Islet of Langerhans (tissue), 1 donor: Measurements from ENCODE around the gene TM2D1.
"Not testable (repeated sequence)": the region's sequence is repeated elsewhere in the genome, so short reads cannot be mapped to it uniquely, and the experiment has no call there.

Experiments
- FAIRE-seq: peaks from one replicate; lab custom pipeline; 2011; peaks lifted over from hg19 to GRCh38; lab: Jason Lieb, UNC

TM2D1 gene

DNA sequence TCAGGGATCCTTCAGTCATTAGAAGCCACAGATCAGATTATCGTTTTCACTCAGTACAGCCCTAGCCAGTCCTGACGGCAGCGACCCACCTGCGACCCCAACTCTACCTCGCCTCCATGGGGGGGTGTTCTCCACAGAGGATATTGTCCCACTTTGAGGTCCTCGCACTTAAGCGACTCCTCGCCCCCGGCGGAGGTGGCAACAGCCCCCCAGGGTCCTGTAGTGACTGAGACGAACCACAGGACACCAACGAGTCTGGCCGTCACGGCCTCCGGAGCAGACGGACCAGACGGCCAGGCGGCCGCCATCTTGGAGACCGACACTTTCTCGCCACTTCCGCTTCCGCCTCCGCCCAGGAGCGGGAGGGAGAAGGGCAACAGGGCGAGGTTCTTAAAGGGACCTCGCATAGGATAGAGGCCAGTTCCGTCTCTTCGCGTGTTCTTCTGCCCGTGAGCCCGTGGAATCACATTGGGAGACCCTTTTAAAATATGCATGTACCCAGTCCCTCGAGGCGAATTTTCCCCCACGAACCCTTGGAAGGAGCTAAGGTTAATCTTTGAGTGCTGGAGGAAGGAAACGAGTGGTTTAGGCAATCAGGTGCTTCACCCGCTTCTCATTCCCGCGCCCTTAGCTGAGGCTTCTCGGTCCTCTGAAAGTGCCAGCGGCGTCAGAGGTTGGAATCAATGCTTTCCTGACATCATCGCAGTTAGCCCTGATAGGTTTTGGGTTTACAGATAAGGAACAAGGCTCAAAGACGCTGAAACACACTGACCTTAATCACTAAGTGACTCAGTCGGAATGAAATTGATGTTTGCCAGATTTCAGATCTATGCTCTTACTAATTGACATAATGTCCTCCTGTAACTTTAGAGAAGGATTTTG is at the start of gene TM2D1:
TSS of gene TM2D1 (minus strand) at position 329 of the 882 bp plus-strand sequence. CDS start at position 308, 21 bp downstream.
- FAIRE-seq = peak; percentile 90

- FAIRE-seq = no peak
Observed at GRCh38 chr1:61770131-61770530, 45.2 kb upstream of the TM2D1 start.

GRCh38 chr1:61757950-61758349 is 33.0 kb upstream of the TM2D1 start:
- FAIRE-seq = no peak

DNA sequence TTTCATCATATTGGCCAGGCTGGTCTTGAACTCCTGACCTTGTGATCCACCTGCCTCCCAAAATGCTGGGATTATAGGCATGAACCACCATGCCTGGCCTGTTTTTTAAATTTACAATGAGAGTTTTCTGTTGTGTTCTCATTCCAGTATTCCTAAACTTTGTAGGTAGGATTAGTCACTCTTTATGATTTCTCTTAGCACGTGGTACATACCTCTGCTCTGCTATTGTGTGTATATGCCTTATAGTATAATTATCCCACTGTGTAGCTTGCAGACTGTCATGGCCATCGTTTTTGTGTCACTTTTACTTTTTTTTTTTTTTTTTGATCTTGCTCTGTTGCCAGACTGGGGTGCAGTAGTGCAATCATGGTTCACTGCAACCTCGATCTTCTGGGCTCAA is 31.8 kb upstream of the TM2D1 start:
- no peak for FAIRE-seq

GRCh38 chr1:61754545-61754944 is 29.6 kb upstream of the TM2D1 start:
- no peak for FAIRE-seq

- FAIRE-seq = no peak
Observed at GRCh38 chr1:61753998-61754508, 29.1 kb upstream of the TM2D1 start.

DNA sequence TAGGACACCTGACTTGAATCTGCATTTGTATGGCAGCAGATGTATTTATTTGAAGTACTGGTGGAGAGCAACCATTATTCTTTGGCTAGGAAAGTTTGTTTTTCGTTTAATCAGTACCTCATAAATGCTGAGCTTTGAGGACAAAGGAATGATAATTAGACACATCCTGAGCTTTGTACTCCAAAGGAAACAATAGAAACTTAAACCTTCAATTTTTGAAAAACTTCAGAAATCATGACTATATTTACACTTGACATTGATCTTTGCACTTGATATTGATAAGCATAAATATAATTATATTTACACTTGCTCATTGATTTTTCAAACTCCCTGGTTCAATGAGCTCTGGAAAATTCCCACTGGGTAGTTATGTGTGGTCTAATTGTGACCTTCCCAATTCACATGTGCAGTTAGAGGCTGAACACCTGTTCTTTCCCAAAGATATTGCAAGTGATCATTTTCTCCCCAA is 28.0 kb upstream of the TM2D1 start:
- peak; percentile 74 for FAIRE-seq

- FAIRE-seq = no peak
Observed at GRCh38 chr1:61749574-61749973, 24.6 kb upstream of the TM2D1 start.

- FAIRE-seq = no peak
Observed at GRCh38 chr1:61748566-61748965, 23.6 kb upstream of the TM2D1 start.

- FAIRE-seq = no peak
Observed at GRCh38 chr1:61746813-61747212, 21.9 kb upstream of the TM2D1 start.

GRCh38 chr1:61743716-61744580 is 19.0 kb upstream of the TM2D1 start:
- FAIRE-seq = no peak

DNA sequence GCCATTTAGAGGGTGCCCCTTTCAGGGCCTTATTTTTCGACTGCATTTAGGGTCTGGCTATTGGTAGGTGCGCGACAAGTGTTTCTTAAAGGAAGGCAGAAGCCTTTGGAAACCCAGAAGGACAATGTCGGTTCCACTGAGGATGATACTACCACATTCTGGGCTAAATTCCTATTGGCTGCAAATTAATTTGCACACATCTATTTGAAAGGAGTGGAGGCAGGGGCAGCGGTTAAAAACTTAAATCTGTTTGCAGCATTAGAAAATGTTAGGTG is 18.4 kb upstream of the TM2D1 start:
- no peak for FAIRE-seq

DNA sequence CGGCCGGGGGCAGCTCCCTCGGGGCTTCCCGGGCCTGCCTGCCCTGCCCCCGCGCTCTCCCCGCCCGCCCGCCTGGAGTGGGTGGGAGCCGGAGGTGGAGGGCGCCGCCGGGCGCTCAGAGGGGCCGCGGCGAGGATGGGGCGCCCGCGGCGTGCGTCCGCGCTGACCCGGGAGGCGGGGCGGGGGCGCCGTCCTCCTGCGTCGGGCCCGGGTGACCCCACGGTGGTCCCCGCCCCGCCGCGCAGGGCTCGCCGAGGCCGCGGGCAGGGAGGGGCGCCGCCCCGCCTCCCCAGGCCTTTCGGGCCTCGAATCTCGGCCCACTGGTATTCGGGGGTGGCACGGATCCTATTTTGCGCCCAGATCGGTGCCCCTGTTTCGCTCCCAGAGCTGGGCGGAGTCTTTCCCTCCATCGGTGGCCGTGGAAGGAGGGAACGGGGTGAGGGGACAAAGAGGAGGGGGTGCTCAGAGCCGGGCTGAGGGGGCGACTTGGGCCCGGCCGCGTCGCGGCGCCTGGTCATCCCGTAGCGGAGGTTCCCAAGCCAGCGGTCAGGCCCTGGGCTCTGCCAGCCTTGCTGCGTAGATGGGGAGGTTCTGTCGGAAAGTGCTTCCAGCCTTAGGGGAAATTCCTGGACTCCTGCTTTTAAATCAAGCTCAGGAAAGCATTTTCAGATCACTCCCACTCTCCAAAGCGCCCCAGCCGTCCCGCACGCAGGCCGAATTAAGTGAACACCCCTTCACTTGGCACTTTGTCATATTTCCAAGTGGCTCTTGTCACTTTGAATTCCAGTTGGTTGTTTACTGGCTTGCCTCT is 17.9 kb upstream of the TM2D1 start:
- no peak for FAIRE-seq

DNA sequence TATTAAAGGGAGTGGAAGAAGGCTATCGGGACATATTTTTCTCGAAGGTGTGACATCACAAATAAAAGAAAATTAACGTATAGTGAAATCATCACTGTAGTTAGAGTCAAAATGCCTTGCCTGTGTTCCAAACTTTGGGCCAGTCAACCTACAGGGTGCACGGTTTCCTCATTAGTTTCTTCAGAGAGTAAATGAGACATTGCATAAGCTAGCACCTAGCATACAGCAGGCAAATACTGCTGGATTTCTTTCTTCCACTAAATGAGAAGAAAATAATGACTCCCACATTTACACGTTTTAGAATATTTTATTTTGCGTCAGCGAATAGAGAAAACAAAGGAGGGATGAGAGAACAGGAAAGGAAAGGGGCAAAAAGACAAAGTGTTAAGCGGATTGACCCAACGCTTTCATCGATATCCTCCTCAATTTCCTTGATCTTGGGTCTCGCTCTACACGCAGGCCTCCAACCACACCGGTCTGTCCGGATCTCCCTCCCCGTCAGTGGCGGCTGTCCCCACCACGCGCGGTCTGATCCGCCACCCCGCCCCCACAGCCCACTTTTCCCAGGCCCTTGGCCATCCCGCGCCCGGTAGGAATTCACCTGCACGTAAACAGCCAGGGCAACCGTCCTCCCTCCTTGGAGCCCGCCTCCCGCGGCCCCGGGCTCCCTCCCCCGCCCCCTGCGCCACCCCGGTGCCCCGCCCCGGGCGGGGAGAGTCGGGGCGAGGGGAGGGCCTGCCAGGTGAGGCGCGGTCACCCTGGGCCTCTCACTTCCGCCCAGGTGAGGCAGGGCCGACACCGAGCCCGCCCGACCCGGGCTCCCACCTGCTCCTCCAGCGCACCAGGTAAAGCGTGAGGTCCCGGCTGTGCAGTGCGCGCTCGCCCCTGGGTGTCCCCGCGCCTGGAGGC is 17.0 kb upstream of the TM2D1 start, which contains the start of gene PATJ:
TSS of gene PATJ (plus strand) at position 770 of the 909 bp plus-strand sequence. CDS start 20,413 bp downstream, outside the sequence.
- FAIRE-seq = no peak

DNA sequence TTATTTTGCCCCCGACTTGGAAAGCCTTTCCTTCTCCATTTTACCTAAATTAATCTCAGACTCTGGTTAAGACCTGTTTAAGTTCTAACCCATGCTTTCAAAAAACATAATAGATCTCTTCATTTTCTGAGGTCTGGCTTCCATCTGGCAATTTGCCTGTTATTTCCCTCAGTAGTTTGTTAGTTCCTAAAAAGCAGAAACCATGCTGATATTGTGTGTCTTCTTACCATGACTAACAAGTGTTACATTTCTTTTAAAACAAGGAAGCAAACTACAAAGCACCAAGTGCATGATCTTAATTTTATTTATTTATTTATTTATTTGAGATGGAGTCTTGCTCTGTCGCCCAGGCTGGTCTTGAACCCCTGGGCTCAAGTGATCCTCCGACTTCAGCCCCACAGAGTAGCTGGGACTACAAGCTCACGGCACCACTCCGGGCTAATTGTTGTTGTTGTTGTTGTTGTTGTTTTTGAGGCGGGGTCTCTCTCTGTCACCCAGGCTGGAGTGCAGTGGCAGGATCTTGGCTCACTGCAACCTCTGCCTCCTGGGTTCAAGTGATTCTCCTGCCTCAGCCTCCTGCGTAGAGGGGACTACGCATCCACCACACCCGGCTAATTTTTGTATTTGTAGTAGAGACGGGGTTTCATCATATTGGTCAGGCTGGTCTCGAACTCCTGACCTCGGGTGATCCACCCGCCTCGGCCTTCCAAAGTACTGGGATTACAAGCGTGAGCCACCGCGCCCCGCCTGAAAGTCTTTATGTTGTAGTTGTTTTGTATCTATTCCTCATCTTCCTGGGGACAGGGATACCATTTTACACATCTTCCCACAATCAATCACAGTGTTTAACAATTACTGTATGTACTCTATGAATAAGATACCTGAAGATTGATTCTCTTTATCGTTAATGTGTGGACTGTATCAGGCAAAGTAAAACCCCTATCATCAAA is 16.1 kb upstream of the TM2D1 start:
- no peak for FAIRE-seq

DNA sequence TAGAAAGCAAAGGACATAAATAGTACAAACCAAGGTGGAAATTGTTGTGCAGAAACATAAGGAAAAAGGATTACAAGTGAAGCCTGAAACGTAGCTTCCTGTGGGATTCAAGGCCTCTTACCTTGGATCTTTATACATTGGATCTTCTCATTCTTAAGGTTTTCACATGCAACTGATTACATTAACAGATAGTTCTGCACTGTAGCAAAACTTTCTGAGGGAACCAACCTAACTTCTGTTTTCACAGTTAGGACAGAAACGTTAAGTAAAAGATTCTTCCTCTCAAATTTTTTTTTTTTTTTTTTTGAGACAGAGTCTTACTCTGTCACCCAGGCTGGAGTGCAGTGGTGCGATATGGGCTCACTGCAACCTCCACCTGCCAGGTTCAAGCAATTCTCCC is 7.8 kb upstream of the TM2D1 start:
- FAIRE-seq = no peak

DNA sequence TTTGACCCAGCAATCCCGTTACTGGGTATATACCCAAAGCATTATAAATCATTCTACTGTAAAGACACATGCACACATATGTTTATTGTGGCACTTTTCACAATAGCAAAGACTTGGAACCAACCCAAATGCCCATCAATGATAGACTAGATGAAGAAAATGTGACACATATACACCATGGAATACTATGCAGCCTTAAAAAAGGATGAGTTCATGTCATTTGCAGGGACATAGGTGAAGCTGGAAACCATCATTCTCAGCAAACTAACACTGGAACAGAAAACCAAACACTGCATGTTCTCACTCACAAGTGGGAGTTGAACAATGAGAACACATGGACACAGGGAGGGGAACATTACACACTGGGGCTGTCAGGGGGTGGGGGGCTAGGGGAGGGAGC is 5.7 kb upstream of the TM2D1 start:
- not testable (repeated sequence) for FAIRE-seq

DNA sequence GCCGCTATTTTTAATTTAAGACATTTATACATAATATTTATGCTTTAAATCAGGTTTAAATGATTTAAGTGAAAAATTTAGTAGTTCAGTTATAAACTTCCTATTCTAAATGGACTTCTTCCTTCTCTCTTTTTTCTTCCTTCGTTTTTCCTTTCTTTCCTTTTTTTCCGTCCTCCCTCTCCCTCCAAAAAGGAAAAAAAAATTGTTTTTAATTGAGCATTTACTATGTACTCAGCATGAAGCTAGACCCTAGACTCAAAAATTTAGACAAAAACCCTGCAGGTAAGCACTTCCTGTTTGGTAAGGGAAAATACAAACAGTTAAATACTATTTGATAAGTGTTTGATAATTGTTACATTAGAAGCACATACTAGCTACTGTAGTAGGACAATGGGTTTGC is 2.6 kb upstream of the TM2D1 start:
- no peak for FAIRE-seq

DNA sequence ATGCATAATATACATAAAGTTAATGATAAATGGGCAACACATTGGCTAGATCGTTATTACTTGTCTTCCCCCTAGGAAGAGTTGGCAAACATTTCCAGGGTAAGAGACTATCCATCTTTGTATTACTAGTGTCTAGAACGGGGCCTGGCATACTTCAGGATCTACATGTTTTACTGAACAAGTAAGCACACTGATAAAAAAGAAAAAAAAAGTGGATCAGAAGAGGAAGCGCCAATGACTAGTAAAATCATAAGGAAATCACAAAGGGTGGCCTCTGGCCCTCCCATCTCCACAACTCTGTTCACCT is 482 bp downstream of the TM2D1 start:
- FAIRE-seq = no peak
